HUES48 (cell line): ENCODE measurements around the gene PPIE.

Experiments
- H3K27ac ChIP-seq: one replicate; pipeline ENCODE4 v1.7.0; 2013; ENCODE audit warnings: low read depth, low read length, inconsistent platforms
- H3K27me3 ChIP-seq: 2 replicates; pipeline ENCODE4 v1.6.1; 2013; ENCODE audit warnings: mild to moderate bottlenecking, low read length; ENCODE audit not compliant: control insufficient read depth, insufficient read depth
- H3K36me3 ChIP-seq: 2 replicates; pipeline ENCODE4 v1.6.1; 2013; ENCODE audit warnings: low read length; ENCODE audit not compliant: control insufficient read depth, insufficient read depth
- H3K4me1 ChIP-seq: 2 replicates; pipeline ENCODE4 v1.6.1; 2013; ENCODE audit warnings: mild to moderate bottlenecking, low read length; ENCODE audit not compliant: control insufficient read depth, insufficient read depth
- H3K4me3 ChIP-seq: 2 replicates; pipeline ENCODE4 v1.5.1; 2013; ENCODE audit warnings: mild to moderate bottlenecking, low read depth, low read length
- H3K9ac ChIP-seq: 2 replicates; pipeline ENCODE4 v1.6.1; 2013; ENCODE audit warnings: mild to moderate bottlenecking, low read depth, low read length, moderate library complexity
- H3K9me3 ChIP-seq: 2 replicates; pipeline ENCODE4 v1.6.1; 2013; ENCODE audit warnings: low read length; ENCODE audit not compliant: control insufficient read depth, insufficient read depth

Gene PPIE

GRCh38 chr1:39745016-39745670 is 6.5 kb downstream of the PPIE start:
- H3K9me3 ChIP-seq, result no peaks in the 10 kb centered on the region
- H3K4me1 ChIP-seq, result no peaks in the 10 kb centered on the region
- no peak overlapping the region for H3K27ac ChIP-seq
- no peak overlapping the region for H3K9ac ChIP-seq
- peaks cover 92% of the 10 kb centered on the region for H3K36me3 ChIP-seq
- H3K27me3 ChIP-seq, result no peaks in the 10 kb centered on the region
- no peak overlapping the region for H3K4me3 ChIP-seq

DNA sequence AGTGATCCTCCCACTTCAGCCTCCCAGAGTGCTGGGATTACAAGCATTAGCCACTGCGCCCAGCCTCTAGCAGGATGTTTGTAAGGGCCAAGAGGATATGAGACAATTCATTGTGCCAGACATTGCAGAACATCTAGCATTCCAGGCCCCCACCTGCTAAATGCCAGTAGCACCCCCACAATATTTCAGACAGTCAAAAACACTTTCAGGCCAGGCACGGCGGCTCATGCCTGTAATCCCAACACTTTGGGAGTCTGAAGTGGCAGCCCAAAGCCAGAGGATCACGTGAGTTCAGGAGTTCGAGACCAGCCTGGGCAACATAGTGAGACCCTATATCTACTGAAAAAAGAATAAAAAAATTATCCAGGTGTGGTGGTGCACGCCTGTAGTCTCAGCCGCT is 12.9 kb downstream of the PPIE start:
- no peak overlapping the region for H3K9ac ChIP-seq
- no peaks in the 10 kb centered on the region for H3K27me3 ChIP-seq
- H3K36me3 ChIP-seq, result peaks cover 90% of the 10 kb centered on the region
- no peaks in the 10 kb centered on the region for H3K9me3 ChIP-seq
- H3K4me3 ChIP-seq, result no peak overlapping the region
- no peak overlapping the region for H3K27ac ChIP-seq
- no peaks in the 10 kb centered on the region for H3K4me1 ChIP-seq

- peaks cover 82% of the 10 kb centered on the region for H3K36me3 ChIP-seq
- H3K9ac ChIP-seq, result no peak overlapping the region
- H3K4me1 ChIP-seq, result no peaks in the 10 kb centered on the region
- no peaks in the 10 kb centered on the region for H3K9me3 ChIP-seq
- H3K27me3 ChIP-seq, result no peaks in the 10 kb centered on the region
- H3K27ac ChIP-seq, result no peak overlapping the region
- H3K4me3 ChIP-seq, result no peak overlapping the region
Measured at GRCh38 chr1:39752703-39753102, 14.0 kb downstream of the PPIE start.

- Histone ChIP-seq H3K9me3 (no peaks in the 10 kb centered on the region), H3K4me3 (no peak overlapping the region), H3K36me3 (peaks cover 79% of the 10 kb centered on the region), H3K27ac (no peak overlapping the region), H3K27me3 (no peaks in the 10 kb centered on the region), H3K4me1 (no peaks in the 10 kb centered on the region), H3K9ac (no peak overlapping the region)
Measured at GRCh38 chr1:39753132-39754025, 14.7 kb downstream of the PPIE start.

- Histone ChIP-seq H3K27me3 (no peaks in the 10 kb centered on the region), H3K36me3 (peaks cover 72% of the 10 kb centered on the region), H3K4me1 (no peaks in the 10 kb centered on the region), H3K9me3 (no peaks in the 10 kb centered on the region), H3K27ac (no peak overlapping the region), H3K4me3 (no peak overlapping the region), H3K9ac (no peak overlapping the region)
Measured at GRCh38 chr1:39754026-39754570, 15.4 kb downstream of the PPIE start.

- Histone ChIP-seq H3K4me1 (no peaks in the 10 kb centered on the region), H3K9me3 (no peaks in the 10 kb centered on the region), H3K27me3 (no peaks in the 10 kb centered on the region), H3K27ac (no peak overlapping the region), H3K4me3 (no peak overlapping the region), H3K9ac (no peak overlapping the region), H3K36me3 (peaks cover 64% of the 10 kb centered on the region)
Measured at GRCh38 chr1:39754906-39755504, 16.3 kb downstream of the PPIE start.

DNA sequence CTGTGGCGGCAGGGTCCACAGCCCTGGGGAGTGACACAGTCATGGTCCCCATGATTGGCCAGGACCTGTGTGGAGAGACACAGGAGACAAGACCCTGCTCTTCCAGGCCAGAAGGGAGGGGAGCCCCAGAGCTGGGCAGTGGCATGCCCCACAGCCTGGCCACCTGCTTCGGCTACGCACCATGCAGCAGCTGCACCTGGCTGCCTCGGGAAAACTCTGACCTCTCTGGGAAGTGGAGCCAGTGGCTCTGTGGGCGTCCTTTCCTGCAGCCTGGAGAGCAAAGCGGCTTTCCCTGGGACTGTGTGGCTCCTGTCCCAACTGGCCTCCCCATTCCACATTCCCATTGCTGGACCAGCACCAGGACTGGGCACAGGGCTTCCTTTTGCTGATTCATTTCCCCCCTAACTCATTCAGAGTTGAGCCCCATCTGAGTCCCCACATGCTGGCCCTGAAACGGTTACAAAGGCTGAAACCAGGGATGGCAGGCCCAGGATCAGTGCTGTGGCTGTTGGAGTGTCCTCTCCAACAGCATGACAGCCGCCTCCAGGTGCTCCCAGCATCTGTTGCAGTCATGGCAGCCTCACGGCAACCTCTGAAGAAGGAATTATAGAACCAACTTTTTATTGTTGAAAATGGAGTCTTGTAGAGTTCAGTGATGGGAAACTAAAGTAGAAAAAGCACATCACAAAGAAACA is 17.4 kb downstream of the PPIE start:
- H3K4me3 ChIP-seq, result no peak overlapping the region
- H3K4me1 ChIP-seq, result no peaks in the 10 kb centered on the region
- no peak overlapping the region for H3K27ac ChIP-seq
- H3K9ac ChIP-seq, result no peak overlapping the region
- no peaks in the 10 kb centered on the region; the same call in 1 of the 2 replicates for H3K9me3 ChIP-seq
- H3K36me3 ChIP-seq, result peaks cover 53% of the 10 kb centered on the region
- no peaks in the 10 kb centered on the region for H3K27me3 ChIP-seq

GRCh38 chr1:39757501-39757900 is 18.8 kb downstream of the PPIE start:
- H3K9me3 ChIP-seq, result no peaks in the 10 kb centered on the region; the same call in 1 of the 2 replicates
- no peak overlapping the region for H3K4me3 ChIP-seq
- H3K9ac ChIP-seq, result no peak overlapping the region
- H3K36me3 ChIP-seq, result peaks cover 39% of the 10 kb centered on the region
- H3K27me3 ChIP-seq, result no peaks in the 10 kb centered on the region
- H3K27ac ChIP-seq, result no peak overlapping the region
- no peaks in the 10 kb centered on the region for H3K4me1 ChIP-seq

GRCh38 chr1:39758556-39759435 is 20.1 kb downstream of the PPIE start:
- Histone ChIP-seq H3K27ac (no peak overlapping the region), H3K9ac (no peak overlapping the region), H3K27me3 (no peaks in the 10 kb centered on the region), H3K36me3 (peaks cover 26% of the 10 kb centered on the region), H3K9me3 (no peaks in the 10 kb centered on the region; the same call in 1 of the 2 replicates), H3K4me1 (no peaks in the 10 kb centered on the region), H3K4me3 (no peak overlapping the region)

DNA sequence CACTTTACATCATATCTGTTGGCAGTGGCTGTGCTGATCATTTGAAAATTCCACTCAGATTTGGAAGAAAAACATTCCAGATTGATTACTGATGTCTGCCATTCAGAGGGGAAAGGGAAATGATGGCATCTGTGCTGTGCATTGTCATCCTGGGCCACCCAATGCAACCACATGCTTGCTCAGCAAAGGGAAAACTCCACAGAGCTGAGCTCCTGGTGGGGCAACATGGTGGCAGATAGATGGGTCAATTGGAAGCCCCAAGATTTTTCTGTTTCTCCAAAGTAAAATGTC is 20.7 kb downstream of the PPIE start:
- no peak overlapping the region for H3K9ac ChIP-seq
- no peak overlapping the region for H3K4me3 ChIP-seq
- H3K4me1 ChIP-seq, result no peaks in the 10 kb centered on the region
- H3K27me3 ChIP-seq, result no peaks in the 10 kb centered on the region
- H3K27ac ChIP-seq, result no peak overlapping the region
- H3K9me3 ChIP-seq, result no peaks in the 10 kb centered on the region; the same call in 1 of the 2 replicates
- peaks cover 20% of the 10 kb centered on the region for H3K36me3 ChIP-seq
